GM12874 (cell line): ENCODE data around the gene FYN.

Experiments used
- CTCF ChIP-seq: IDR thresholded peaks from 2 replicates; pipeline ENCODE4 v1.5.1; 2011; ENCODE audit warnings: low read depth, mild to moderate bottlenecking, control low read depth, low read length, moderate library complexity; ENCODE audit not compliant: insufficient read depth

Gene FYN

GRCh38 chr6:111865909-111866546 is 7.2 kb downstream of the FYN start:
- no peak for TF ChIP-seq CTCF

GRCh38 chr6:111865049-111865585 is 8.1 kb downstream of the FYN start:
- TF ChIP-seq CTCF, result no peak

GRCh38 chr6:111864138-111865048 is 8.9 kb downstream of the FYN start:
- TF ChIP-seq CTCF, result no peak

- no peak for TF ChIP-seq CTCF
Measured at GRCh38 chr6:111862741-111863140, 10.5 kb downstream of the FYN start.

- no peak for TF ChIP-seq CTCF
Measured at GRCh38 chr6:111862314-111862713, 10.9 kb downstream of the FYN start.

- TF ChIP-seq CTCF, result no peak
Measured at GRCh38 chr6:111861431-111861885, 11.8 kb downstream of the FYN start.

GRCh38 chr6:111858347-111858746 is 14.9 kb downstream of the FYN start:
- no peak for TF ChIP-seq CTCF
